GM19328 (cell line): Measurements from ENCODE around the gene DGKG.

ENCODE experiments used
- ATAC-seq: cut with Tn5 transposase; IDR thresholded peaks from one replicate; pipeline ENCODE4 v1.9.1; 2021; ENCODE audit warnings: mild to moderate bottlenecking, moderate library complexity; ENCODE audit not compliant: unreplicated experiment

DGKG gene

GRCh38 chr3:186368176-186368575, 6.1 kb upstream of the DGKG start:
- ATAC-seq = no peak

GRCh38 chr3:186367631-186368030, 5.6 kb upstream of the DGKG start:
- no peak for ATAC-seq

- ATAC-seq = no peak
These were observed 4.2 kb upstream of the DGKG start for GRCh38 chr3:186366206-186366605.

- no peak for ATAC-seq
These were observed 3.4 kb upstream of the DGKG start for GRCh38 chr3:186365202-186365974.

- ATAC-seq = no peak
These were observed 954 bp upstream of the DGKG start for GRCh38 chr3:186362988-186363387.

- ATAC-seq = no peak
These were observed 456 bp upstream of the DGKG start for GRCh38 chr3:186362537-186362842.

- ATAC-seq = no peak
These were observed 730 bp downstream of the DGKG start for GRCh38 chr3:186361246-186361761.

GRCh38 chr3:186360779-186361178, 1.3 kb downstream of the DGKG start:
- ATAC-seq = no peak

- ATAC-seq = no peak
These were observed 3.0 kb downstream of the DGKG start for GRCh38 chr3:186359078-186359477.

- no peak for ATAC-seq
These were observed 5.9 kb downstream of the DGKG start for GRCh38 chr3:186356152-186356551.

- ATAC-seq = no peak
These were observed 7.9 kb downstream of the DGKG start for GRCh38 chr3:186354100-186354499.

- ATAC-seq = no peak
These were observed 9.7 kb downstream of the DGKG start for GRCh38 chr3:186352369-186352768.

- no peak for ATAC-seq
These were observed 19.8 kb downstream of the DGKG start for GRCh38 chr3:186342197-186342596.

- ATAC-seq = no peak
These were observed 21.8 kb downstream of the DGKG start for GRCh38 chr3:186340204-186340603.

- ATAC-seq = no peak
These were observed 22.7 kb downstream of the DGKG start for GRCh38 chr3:186339180-186339918.

- no peak for ATAC-seq
These were observed 28.8 kb downstream of the DGKG start for GRCh38 chr3:186333256-186333655.

- no peak for ATAC-seq
These were observed 31.1 kb downstream of the DGKG start for GRCh38 chr3:186330772-186331460.

- ATAC-seq = no peak
These were observed 32.4 kb downstream of the DGKG start for GRCh38 chr3:186329589-186329988.

GRCh38 chr3:186327912-186328487, 34.0 kb downstream of the DGKG start:
- no peak for ATAC-seq

- ATAC-seq = no peak
These were observed 39.3 kb downstream of the DGKG start for GRCh38 chr3:186322761-186323160.

- ATAC-seq = no peak
These were observed 40.3 kb downstream of the DGKG start for GRCh38 chr3:186321746-186322145.
